Stimulated activated CD4-positive, alpha-beta T cell treated with anti-CD3 and anti-CD28 coated beads, Interleukin-15, amount 100 ng/mL, for 48 hours (primary cell): ENCODE measurements around the gene ZNF138.
"Not testable (repeated sequence)": the region's sequence is repeated elsewhere in the genome, so short reads cannot be mapped to it uniquely, and the experiment has no call there.

Source experiments
- DNase-seq, 2 donors: peaks; one replicate each; pipeline ENCODE4 v3.0.0-alpha.2; 2020; ENCODE audit warnings: low read depth in 2 of 2

ZNF138 gene

GRCh38 chr7:64838691-64839090, 44.5 kb downstream of the ZNF138 start:
- no peak for DNase-seq

GRCh38 chr7:64839910-64840309, 45.7 kb downstream of the ZNF138 start:
- peak in 1 of 2 donors; percentile 2 for DNase-seq

- DNase-seq, result no peak
These were observed 55.2 kb downstream of the ZNF138 start for GRCh38 chr7:64849250-64849923.

GRCh38 chr7:64849924-64850499, 55.8 kb downstream of the ZNF138 start:
- no peak for DNase-seq

GRCh38 chr7:64853679-64854078, 59.5 kb downstream of the ZNF138 start:
- no peak for DNase-seq

- no peak for DNase-seq
These were observed 60.7 kb downstream of the ZNF138 start for GRCh38 chr7:64854969-64855368.

- no peak for DNase-seq
These were observed 68.8 kb downstream of the ZNF138 start for GRCh38 chr7:64863021-64863420.

GRCh38 chr7:64863530-64863929, 69.3 kb downstream of the ZNF138 start:
- not testable (repeated sequence) for DNase-seq

- no peak for DNase-seq
These were observed 69.7 kb downstream of the ZNF138 start for GRCh38 chr7:64863969-64864368.

- no peak for DNase-seq
These were observed 73.7 kb downstream of the ZNF138 start for GRCh38 chr7:64867863-64868440.

GRCh38 chr7:64868499-64868898, 74.3 kb downstream of the ZNF138 start:
- DNase-seq, result no peak

- DNase-seq, result no peak
These were observed 75.0 kb downstream of the ZNF138 start for GRCh38 chr7:64869121-64869725.

- DNase-seq, result no peak
These were observed 75.8 kb downstream of the ZNF138 start for GRCh38 chr7:64869912-64870562.

GRCh38 chr7:64870656-64871055, 76.4 kb downstream of the ZNF138 start:
- no peak for DNase-seq

GRCh38 chr7:64871761-64872160, 77.5 kb downstream of the ZNF138 start:
- DNase-seq, result no peak

GRCh38 chr7:64872351-64873154, 78.3 kb downstream of the ZNF138 start:
- DNase-seq, result no peak

GRCh38 chr7:64873155-64873500, 78.9 kb downstream of the ZNF138 start:
- DNase-seq, result no peak

- no peak for DNase-seq
These were observed 79.3 kb downstream of the ZNF138 start for GRCh38 chr7:64873517-64873916.

GRCh38 chr7:64874114-64874513, 79.9 kb downstream of the ZNF138 start:
- no peak for DNase-seq

- no peak for DNase-seq
These were observed 80.5 kb downstream of the ZNF138 start for GRCh38 chr7:64874562-64875250.

GRCh38 chr7:64875258-64875657, 81.0 kb downstream of the ZNF138 start:
- no peak for DNase-seq
